SKM-1 treated with dmso at 0.1 percent for 144 hours (cell line): Measurements from ENCODE around the gene ZBTB46.
"Not testable (repeated sequence)": the region's sequence is repeated elsewhere in the genome, so short reads cannot be mapped to it uniquely, and the experiment has no call there.

Experiments
- DNase-seq: peaks from one replicate; lab custom pipeline; 2025; ENCODE audit not compliant: unreplicated experiment; lab: John Stamatoyannopoulos, UW

Gene ZBTB46

DNA sequence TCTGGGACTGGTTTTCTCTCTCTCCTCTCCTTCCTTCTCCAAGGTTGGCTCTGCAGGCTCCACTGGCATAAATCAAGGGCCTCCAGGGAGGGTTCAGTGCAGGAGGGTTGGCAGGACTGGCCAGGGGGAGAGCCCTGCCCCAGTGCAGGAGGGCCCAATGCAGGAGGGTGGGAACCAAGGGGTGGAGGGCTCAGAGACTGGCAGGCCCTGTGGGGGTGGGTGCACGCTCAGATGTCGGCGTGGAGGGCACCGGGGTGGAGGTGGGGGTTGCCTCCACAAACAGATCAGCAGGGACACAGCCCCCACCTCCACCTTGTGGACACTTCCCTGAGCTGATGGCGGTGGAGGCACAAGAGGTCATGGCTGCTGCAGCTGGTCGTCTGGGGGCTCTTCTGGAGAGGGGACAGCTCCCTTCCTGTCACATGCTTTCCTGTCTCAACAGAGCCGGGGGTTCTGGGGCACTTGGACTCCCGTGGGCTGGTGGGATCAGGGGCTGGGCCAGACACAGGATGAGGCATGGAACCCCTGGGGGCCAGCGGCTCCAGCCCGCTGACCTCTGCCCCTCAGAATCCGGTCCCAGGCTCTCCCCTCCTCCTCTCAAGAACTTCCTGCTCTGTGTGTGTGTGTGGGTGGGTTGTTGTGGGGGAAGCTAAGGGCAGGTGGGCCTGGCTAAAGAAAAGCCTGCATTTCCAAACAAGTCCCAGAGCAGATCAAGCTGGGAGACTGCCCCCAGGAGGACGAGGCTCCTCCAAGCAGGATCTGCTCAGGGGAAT, 27.5 kb upstream of the ZBTB46 start:
- DNase-seq, result no peak

DNA sequence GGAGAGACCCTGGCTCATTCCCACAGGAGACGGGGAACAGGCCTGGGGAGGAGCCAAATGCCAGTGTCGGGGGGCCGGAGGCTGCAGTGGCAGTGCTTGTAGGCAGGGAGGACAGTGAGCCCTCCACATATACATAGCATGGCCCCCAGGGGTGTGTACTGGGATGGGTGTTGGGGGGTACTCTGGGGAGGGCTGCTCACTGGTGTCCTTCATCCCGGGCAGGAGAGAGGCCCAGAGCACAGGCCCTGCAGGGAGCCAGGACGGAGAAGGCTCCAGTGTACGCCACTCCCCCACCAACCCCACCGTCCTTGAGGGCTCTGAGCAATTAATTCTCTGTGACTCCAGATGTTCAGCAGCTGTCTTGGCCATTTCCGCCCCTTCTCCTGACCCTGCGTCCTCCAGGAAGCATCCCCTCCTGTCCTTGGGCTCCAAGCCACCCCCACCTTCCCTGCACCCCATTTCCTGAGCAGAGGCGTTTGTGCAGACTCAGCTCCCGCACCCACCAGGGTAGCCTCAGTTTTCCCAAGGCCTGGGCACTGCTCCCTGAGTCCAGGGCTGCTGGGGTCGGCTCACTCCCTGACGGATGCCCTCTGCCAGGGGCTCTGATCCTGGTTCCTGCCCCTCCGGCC, 26.8 kb upstream of the ZBTB46 start:
- no peak for DNase-seq

GRCh38 chr20:63856098-63856511, 25.0 kb upstream of the ZBTB46 start:
- DNase-seq, result no peak

DNA sequence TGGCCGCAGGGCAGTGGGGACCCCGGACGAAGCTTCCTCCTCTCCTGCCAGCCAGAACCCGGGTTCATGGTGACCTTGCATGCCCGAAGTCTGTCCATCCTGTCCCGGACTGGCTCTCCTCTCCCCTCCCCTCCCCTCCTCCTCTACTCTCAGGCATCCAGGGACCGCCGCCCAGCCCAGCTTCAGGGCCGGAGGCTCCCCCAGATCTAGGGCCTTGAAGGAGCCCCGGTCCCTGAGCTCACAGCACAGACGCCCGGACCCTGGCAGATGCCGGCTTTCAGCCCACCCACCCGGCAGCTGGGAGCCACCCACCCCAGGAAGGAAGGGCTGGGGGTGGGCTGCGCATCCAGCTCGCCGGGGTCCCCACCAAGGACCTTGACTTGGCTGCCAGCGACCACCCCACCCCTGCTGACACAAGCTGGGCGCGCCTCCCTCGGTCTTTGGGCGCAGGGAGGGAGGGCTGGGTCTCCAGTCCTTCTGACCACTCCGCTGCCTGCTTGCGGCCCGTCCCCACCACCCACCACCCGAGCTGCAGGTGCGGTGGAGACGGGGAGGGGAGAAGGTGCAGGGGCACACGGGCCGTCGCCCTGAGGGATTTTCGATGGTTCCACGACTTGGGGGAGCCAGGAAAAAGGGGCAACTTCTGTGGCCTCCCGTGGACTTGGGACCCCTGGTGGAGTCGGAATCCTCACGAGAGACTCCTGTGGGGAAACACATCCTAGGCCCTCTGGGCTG, 24.5 kb upstream of the ZBTB46 start:
- no peak for DNase-seq

GRCh38 chr20:63854766-63855362, 23.8 kb upstream of the ZBTB46 start:
- no peak for DNase-seq

- no peak for DNase-seq
These were observed 23.2 kb upstream of the ZBTB46 start for GRCh38 chr20:63854069-63854765.

DNA sequence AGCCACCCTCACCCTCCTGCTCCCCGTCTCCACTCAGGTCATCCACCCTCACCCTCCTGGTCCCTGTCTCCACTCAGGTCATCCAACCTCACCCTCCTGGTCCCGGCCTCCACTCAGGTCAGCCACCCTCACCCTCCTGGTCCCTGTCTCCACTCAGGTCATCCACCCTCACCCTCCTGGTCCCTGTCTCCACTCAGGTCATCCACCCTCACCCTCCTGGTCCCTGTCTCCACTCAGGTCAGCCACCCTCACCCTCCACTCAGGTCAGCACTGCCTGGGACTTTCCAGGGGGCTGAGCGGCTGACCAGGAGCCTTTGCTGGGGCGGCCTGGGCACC, 22.6 kb upstream of the ZBTB46 start:
- not testable (repeated sequence) for DNase-seq

- DNase-seq, result not testable (repeated sequence)
These were observed 20.5 kb upstream of the ZBTB46 start for GRCh38 chr20:63851548-63851943.

- peak; percentile 30 for DNase-seq
These were observed 19.9 kb upstream of the ZBTB46 start for GRCh38 chr20:63850689-63851547.

DNA sequence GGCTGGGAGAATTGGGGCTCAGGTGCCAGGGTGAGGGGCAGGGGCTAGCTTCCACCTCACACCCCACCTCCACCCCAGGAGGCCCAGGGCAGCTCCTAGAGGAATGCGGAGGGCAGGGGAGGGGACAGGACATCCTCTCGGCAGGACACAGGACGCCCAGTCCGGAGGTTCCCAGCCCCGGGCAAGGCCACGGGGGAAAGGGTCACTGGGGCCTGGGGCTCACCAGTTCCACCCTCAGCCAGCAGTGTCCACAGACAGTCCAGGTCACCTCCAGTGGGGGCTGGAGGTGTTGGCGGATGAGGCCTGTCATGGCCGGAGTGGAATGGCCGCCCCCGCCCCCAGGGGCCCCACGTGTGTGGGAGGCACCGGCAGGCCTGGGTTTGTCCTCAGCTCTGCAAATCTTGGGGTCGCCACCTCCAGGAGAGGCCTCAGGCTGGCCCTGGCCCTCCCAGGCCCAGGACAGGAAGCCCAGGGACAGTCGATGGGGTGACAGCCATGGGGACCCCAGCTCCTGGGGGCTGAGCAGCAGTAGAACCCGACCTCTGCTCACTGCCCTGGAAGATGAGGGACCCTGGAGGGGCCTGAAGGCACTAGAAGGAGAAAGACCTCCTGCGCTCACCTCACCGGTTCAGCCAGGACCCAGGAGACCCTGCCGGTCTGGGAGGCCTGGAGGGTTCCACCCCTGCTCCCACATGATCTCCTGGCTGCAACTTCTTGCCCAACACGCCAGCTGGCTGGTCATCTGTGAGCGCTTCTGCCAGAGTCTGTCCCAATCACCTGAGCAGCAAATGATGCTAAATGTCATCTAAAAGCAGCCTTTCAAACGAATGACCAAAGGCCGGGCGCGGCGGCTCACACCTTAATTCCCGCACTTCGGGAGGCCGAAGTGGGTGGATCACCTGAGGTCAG, 17.2 kb upstream of the ZBTB46 start:
- no peak for DNase-seq

- peak; percentile 36 for DNase-seq
These were observed 16.4 kb upstream of the ZBTB46 start for GRCh38 chr20:63847237-63848002.

DNA sequence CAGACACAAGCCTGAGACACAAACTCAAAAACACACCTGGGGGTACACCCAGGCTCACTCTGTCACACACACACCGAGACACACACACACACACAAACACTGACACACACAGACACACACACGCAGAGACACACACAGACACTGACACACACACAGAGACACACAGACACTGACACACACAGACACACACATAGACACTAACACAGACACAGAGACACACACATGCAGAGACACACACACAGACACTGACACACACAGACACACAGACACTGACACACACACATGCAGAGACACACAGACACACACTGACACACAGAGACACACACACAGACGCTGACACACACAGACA, 15.8 kb upstream of the ZBTB46 start:
- no peak for DNase-seq

DNA sequence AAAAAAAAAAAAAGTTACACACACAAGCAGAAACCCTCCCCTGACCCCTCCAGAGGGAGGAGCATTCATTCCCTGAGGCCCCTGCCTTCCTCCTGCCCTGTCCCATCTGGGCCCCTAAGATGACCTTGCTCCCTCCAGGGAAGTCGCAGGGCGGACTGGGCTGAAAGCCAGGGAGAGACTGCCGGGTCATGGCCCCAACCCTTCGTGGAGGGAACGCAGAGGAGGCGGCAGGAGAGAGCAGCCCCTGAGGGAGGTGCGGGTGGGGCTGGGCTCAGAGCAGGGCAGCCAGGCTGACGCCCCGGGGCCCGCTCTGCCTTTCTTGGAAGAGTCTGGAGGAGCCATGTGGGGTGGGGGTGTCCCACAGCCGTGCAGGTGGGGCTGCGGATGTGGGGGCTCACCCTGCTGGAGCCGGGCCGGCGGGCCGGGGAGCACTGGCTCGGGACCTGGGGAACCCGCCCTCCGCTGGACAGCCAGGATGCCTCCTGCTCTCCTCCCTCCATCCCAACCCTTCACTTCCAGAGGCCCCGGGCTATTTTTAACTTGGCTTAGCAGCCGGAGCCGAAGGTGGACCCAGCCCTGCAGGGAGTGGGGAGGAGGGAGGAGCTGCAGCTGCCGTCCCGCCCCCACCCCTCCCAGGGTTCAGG, 15.2 kb upstream of the ZBTB46 start:
- no peak for DNase-seq

GRCh38 chr20:63844511-63844991, 13.5 kb upstream of the ZBTB46 start:
- no peak for DNase-seq

- no peak for DNase-seq
These were observed 12.7 kb upstream of the ZBTB46 start for GRCh38 chr20:63843778-63844177.

GRCh38 chr20:63843222-63843621, 12.2 kb upstream of the ZBTB46 start:
- no peak for DNase-seq

DNA sequence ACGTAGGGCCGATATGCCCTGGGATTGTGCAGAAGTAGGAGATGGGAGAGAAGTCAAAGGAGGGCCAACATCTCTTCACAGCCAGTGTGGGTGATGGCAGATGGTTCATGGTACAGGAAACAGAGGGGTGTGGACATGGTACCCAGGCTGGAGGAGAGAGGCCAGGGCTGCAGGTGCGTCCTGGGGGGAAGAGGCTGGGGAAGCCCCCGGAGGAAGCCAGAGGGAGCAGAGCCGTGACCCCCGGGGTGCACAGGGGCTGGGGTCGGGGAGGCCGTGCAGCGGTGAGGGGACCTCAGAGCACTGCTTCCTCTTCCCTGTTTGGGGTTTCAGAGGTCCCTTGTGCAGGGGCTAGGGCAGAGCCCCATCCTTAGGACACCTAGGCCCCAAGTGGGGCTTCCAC, 11.2 kb upstream of the ZBTB46 start:
- no peak for DNase-seq

GRCh38 chr20:63840405-63840828, 9.4 kb upstream of the ZBTB46 start:
- DNase-seq, result no peak
